Loucy (cell line): ENCODE data around the gene NAIF1.

ENCODE experiments used
- H2AFZ ChIP-seq: fragments of 200-600 bp; sonication (generic); 2 replicates; pipeline ENCODE4 v1.6.0; 2016; ENCODE audit warnings: antibody characterized with exemption, mild to moderate bottlenecking, low read length, moderate library complexity
- H3F3A ChIP-seq: fragments of 200-600 bp; 2 replicates; pipeline ENCODE4 v1.6.0; 2016; ENCODE audit warnings: antibody characterized with exemption, low read depth, mild to moderate bottlenecking
- H3K27me3 ChIP-seq: fragments of 200-600 bp; sonication (generic); 2 replicates; pipeline ENCODE4 v1.6.1; 2014; ENCODE audit warnings: low read length, mild to moderate bottlenecking; ENCODE audit not compliant: insufficient read depth, poor library complexity, severe bottlenecking
- H3K36me3 ChIP-seq: fragments of 200-600 bp; sonication (generic); 2 replicates; pipeline ENCODE4 v1.6.1; 2016; ENCODE audit warnings: low read length; ENCODE audit not compliant: insufficient read depth
- H3K4me1 ChIP-seq: fragments of 200-600 bp; sonication (generic); 2 replicates; pipeline ENCODE4 v1.5.1; 2014; ENCODE audit warnings: low read length, mild to moderate bottlenecking; ENCODE audit not compliant: insufficient read depth, poor library complexity, severe bottlenecking
- H3K4me2 ChIP-seq: fragments of 200-600 bp; sonication (generic); 2 replicates; pipeline ENCODE4 v1.6.0; 2014; ENCODE audit warnings: antibody characterized with exemption, low read length, low read depth, mild to moderate bottlenecking; ENCODE audit not compliant: poor library complexity, severe bottlenecking
- H3K4me3 ChIP-seq: fragments of 200-600 bp; sonication (generic); 2 replicates; pipeline ENCODE4 v1.5.1; 2014; ENCODE audit warnings: low read length, mild to moderate bottlenecking, mixed read lengths; ENCODE audit not compliant: poor library complexity, severe bottlenecking
- H3K79me2 ChIP-seq: fragments of 200-600 bp; sonication (generic); 2 replicates; pipeline ENCODE4 v1.6.1; 2014; ENCODE audit warnings: low read length; ENCODE audit not compliant: insufficient read depth
- H3K9ac ChIP-seq: fragments of 200-600 bp; sonication (generic); 2 replicates; pipeline ENCODE4 v1.6.0; 2014; ENCODE audit warnings: mild to moderate bottlenecking, low read depth, low read length, moderate library complexity; ENCODE audit not compliant: poor library complexity, severe bottlenecking
- H3K9me2 ChIP-seq: fragments of 200-600 bp; sonication (generic); replicated peaks from 2 replicates; pipeline ENCODE4 v1.6.1; 2016; ENCODE audit warnings: low read depth, low read length, mixed read lengths
- H3K9me3 ChIP-seq: fragments of 200-600 bp; sonication (generic); 2 replicates; pipeline ENCODE4 v1.6.1; 2014; ENCODE audit warnings: mild to moderate bottlenecking, antibody characterized with exemption, low read length, low read depth; ENCODE audit not compliant: insufficient read depth
- H4K20me1 ChIP-seq: fragments of 200-600 bp; sonication (generic); 2 replicates; pipeline ENCODE4 v1.6.0; 2014; ENCODE audit warnings: antibody characterized with exemption, low read length, mild to moderate bottlenecking; ENCODE audit not compliant: insufficient read depth, poor library complexity, severe bottlenecking
- CTCF ChIP-seq: fragments of 200-600 bp; sonication (generic); conservative IDR thresholded peaks from 2 replicates; pipeline ENCODE4 v1.5.1; 2014; ENCODE audit warnings: mild to moderate bottlenecking, antibody characterized with exemption, low read length
- EZH2phosphoT487 ChIP-seq: fragments of 200-600 bp; IDR thresholded peaks from 2 replicates; pipeline ENCODE4 v1.6.1; 2018; ENCODE audit warnings: antibody characterized with exemption, mild to moderate bottlenecking, moderate library complexity, borderline replicate concordance

Gene NAIF1, protein sequence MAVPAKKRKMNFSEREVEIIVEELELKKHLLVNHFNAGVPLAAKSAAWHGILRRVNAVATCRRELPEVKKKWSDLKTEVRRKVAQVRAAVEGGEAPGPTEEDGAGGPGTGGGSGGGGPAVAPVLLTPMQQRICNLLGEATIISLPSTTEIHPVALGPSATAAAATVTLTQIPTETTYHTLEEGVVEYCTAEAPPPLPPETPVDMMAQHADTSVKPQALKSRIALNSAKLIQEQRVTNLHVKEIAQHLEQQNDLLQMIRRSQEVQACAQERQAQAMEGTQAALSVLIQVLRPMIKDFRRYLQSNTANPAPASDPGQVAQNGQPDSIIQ

DNA sequence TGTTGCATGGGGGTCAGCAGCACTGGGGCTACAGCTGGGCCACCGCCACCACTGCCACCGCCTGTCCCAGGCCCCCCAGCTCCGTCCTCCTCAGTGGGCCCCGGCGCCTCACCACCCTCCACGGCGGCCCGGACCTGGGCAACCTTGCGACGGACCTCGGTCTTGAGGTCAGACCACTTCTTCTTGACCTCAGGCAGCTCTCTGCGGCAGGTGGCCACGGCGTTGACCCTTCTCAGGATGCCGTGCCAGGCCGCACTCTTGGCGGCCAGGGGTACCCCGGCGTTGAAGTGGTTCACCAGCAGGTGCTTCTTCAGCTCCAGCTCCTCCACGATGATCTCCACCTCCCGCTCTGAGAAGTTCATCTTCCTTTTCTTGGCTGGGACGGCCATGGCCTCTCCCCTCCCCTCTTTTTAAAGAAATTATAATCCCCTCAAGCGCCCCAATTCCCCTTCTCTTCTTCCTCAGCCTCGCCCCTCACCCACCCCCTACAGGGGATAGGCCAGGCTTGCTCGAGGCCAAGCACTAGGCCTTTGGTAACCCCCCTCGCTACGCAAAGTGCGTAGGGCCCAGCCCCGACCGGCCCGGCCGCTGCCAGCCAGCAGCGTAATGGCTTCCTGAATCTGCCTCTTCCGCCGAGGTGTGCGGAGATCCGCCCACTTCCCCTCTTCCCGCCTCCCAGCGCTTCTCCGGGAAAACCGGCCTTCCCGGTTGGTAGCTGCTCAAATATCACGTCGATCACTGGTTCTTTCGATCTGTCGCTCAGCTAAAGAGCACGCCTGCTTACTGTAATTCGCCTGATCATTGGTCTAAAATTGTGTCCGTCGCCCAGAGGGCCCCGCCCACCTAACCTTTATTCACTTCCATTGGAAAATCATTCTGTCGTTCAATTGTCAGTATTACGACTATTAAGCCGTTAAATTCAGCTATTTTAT, at the start of gene NAIF1:
Gene NAIF1, minus strand, starts transcription at position 608 of the 932 bp plus-strand sequence. Its CDS starts 219 bp downstream, at position 389.
- H3K9me3 ChIP-seq: no peaks in the 10 kb centered on the region
- peak within 1 kb of the TSS; percentile 89 for H3K9ac ChIP-seq
- peaks cover 13% of the 10 kb centered on the region for H4K20me1 ChIP-seq
- H2AFZ ChIP-seq: peak within 1 kb of the TSS; percentile 93
- H3K4me2 ChIP-seq: peak within 1 kb of the TSS; percentile 96
- H3K27me3 ChIP-seq: no peaks in the 10 kb centered on the region
- H3K4me3 ChIP-seq: peak within 1 kb of the TSS; percentile 95
- no peaks in the 10 kb centered on the region for H3K9me2 ChIP-seq
- peaks cover 39% of the 10 kb centered on the region for H3K4me1 ChIP-seq
- H3K79me2 ChIP-seq: peaks cover 64% of the 10 kb centered on the region
- TF ChIP-seq CTCF (no peak), EZH2phosphoT487 (no peak)
- H3K36me3 ChIP-seq: no peaks in the 10 kb centered on the region; the same call in 1 of the 2 replicates
- no peaks in the 10 kb centered on the region for H3F3A ChIP-seq

GRCh38 chr9:128116104-128117083, 49.3 kb upstream of the NAIF1 start:
- no peak overlapping the region for H3K4me3 ChIP-seq
- H3K79me2 ChIP-seq: no peaks in the 10 kb centered on the region
- H3K4me1 ChIP-seq: no peaks in the 10 kb centered on the region
- H3K4me2 ChIP-seq: no peak overlapping the region
- H2AFZ ChIP-seq: no peak overlapping the region
- no peaks in the 10 kb centered on the region for H3K36me3 ChIP-seq
- H3K9me2 ChIP-seq: no peaks in the 10 kb centered on the region
- no peaks in the 10 kb centered on the region for H3K27me3 ChIP-seq
- H3K9ac ChIP-seq: no peak overlapping the region
- no peaks in the 10 kb centered on the region for H3K9me3 ChIP-seq
- no peak for TF ChIP-seq EZH2phosphoT487
- TF ChIP-seq CTCF: no peak
- H3F3A ChIP-seq: no peaks in the 10 kb centered on the region
- H4K20me1 ChIP-seq: no peaks in the 10 kb centered on the region
